Mammary epithelial cell (primary cell): ENCODE data around the gene GALNTL6.

Experiments used
- EZH2 ChIP-seq: IDR thresholded peaks from 2 replicates; pipeline ENCODE4 v1.6.1; 2012; ENCODE audit warnings: low read length, inconsistent platforms, borderline replicate concordance
- TF ChIP-seq, protein P1 (sequence below), 2 donors: IDR thresholded peaks in 1 of 2; conservative IDR thresholded peaks in 1 of 2; 2 replicates each; pipeline ENCODE4 v1.5.1; 2011 to 2012; ENCODE audit warnings: inconsistent platforms in 2 of 2, low read length in 2 of 2, mild to moderate bottlenecking in 2 of 2, control low read depth in 1 of 2, low read depth in 1 of 2; ENCODE audit not compliant: insufficient read depth in 1 of 2; ENCODE audit errors: extremely low read depth in 1 of 2

DNA sequence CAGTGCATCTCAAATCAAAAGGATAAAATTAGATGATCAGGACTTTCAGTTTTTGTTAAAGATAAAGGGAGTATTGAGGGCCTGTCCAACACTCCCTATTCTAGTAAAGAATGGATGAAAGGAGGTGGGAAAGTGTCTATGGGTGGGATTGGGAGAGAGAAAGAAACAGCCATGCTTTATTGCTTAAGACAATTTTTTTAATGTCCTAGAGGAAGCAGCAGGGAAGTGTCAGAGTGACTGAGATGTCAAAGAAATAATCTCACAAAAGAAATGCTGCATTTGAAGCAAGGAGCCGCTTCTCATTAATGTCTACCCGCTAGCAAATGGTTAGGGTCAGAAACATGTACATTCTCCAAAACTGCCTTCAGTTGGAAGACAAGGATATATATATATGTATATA lies 1238.0 kb downstream of the GALNTL6 start:
- TF ChIP-seq, protein P1, sequence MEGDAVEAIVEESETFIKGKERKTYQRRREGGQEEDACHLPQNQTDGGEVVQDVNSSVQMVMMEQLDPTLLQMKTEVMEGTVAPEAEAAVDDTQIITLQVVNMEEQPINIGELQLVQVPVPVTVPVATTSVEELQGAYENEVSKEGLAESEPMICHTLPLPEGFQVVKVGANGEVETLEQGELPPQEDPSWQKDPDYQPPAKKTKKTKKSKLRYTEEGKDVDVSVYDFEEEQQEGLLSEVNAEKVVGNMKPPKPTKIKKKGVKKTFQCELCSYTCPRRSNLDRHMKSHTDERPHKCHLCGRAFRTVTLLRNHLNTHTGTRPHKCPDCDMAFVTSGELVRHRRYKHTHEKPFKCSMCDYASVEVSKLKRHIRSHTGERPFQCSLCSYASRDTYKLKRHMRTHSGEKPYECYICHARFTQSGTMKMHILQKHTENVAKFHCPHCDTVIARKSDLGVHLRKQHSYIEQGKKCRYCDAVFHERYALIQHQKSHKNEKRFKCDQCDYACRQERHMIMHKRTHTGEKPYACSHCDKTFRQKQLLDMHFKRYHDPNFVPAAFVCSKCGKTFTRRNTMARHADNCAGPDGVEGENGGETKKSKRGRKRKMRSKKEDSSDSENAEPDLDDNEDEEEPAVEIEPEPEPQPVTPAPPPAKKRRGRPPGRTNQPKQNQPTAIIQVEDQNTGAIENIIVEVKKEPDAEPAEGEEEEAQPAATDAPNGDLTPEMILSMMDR (conservative IDR thresholded peaks at IDR 0.05 in 1 of 2, IDR thresholded peaks at IDR 0.05 in 1 of 2; ENCODE audit: extremely low read depth in 1 of 2, insufficient read depth in 1 of 2, low read depth in 1 of 2, low read length in 2 of 2) = no peak
- TF ChIP-seq EZH2 = no peak
